Measurements from ENCODE around the gene CKS1B.

The CKS1B gene

DNA sequence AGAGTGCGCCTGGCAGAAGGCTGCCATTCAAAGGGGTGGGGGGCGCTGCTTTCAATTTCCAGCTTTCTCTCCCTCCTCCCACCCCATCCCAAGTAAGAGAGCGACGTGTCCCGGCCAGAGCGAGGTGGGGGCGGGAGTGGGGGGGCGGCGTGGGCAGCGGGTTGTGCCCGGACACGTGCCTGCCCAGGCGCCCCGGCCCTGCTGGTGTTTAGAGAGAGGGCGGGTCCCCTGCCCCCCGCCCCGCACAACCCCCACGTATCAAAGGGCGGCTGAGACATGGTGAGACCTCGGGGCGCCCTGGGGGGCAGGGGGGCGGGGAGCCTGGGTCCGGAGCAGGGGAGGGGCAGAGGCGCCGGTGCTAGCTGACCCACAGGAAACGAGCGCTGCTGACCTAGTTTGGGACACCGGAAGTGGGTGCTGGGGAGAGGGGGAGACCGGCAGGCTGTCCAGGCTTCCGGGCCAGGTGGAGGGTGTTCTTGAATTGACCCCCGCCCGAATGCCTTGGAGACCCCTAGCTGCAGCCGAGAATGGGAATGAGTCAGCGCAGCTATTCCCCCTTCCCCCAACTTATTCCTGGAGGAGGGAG lies 29.4 kb downstream of the CKS1B start:
- no peaks in the 10 kb centered on the region for H3K9me3 ChIP-seq (ENCODE audit: low read length)
- peak overlapping the region; percentile 90 for H3K4me3 ChIP-seq (ENCODE audit: low read depth, low read length, poor library complexity, severe bottlenecking)
- no peaks in the 10 kb centered on the region for H3K79me2 ChIP-seq (ENCODE audit: insufficient read depth, low read length)
- H2AFZ ChIP-seq (ENCODE audit: low read length) = no peak overlapping the region
- no peaks in the 10 kb centered on the region for H3K27me3 ChIP-seq (ENCODE audit: insufficient read depth, low read length)
- H4K20me1 ChIP-seq (ENCODE audit: insufficient read depth, low read length) = no peaks in the 10 kb centered on the region
- H3K36me3 ChIP-seq (ENCODE audit: insufficient read depth, low read length) = no peaks in the 10 kb centered on the region
- H3K4me2 ChIP-seq (ENCODE audit: low read length) = peak overlapping the region; percentile 99
- no peaks in the 10 kb centered on the region for H3K9me2 ChIP-seq (ENCODE audit: low read depth, low read length)
- peak overlapping the region; percentile 69 for H3K27ac ChIP-seq (ENCODE audit: low read depth, low read length, poor library complexity, severe bottlenecking)
- peaks cover 4% of the 10 kb centered on the region; the same call in 1 of the 2 replicates for H3F3A ChIP-seq (ENCODE audit: insufficient read depth, low read length)
- no peak for TF ChIP-seq EZH2 (IDR thresholded peaks at IDR 0.05; ENCODE audit: borderline replicate concordance, low read length)
- TF ChIP-seq, protein P1, sequence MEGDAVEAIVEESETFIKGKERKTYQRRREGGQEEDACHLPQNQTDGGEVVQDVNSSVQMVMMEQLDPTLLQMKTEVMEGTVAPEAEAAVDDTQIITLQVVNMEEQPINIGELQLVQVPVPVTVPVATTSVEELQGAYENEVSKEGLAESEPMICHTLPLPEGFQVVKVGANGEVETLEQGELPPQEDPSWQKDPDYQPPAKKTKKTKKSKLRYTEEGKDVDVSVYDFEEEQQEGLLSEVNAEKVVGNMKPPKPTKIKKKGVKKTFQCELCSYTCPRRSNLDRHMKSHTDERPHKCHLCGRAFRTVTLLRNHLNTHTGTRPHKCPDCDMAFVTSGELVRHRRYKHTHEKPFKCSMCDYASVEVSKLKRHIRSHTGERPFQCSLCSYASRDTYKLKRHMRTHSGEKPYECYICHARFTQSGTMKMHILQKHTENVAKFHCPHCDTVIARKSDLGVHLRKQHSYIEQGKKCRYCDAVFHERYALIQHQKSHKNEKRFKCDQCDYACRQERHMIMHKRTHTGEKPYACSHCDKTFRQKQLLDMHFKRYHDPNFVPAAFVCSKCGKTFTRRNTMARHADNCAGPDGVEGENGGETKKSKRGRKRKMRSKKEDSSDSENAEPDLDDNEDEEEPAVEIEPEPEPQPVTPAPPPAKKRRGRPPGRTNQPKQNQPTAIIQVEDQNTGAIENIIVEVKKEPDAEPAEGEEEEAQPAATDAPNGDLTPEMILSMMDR (IDR thresholded peaks at IDR 0.05; ENCODE audit: low read length) = no peak
- H3K9ac ChIP-seq (ENCODE audit: low read length) = peak overlapping the region; percentile 93
- H3K4me1 ChIP-seq (ENCODE audit: insufficient read depth, low read length, severe bottlenecking) = peaks cover 47% of the 10 kb centered on the region

DNA sequence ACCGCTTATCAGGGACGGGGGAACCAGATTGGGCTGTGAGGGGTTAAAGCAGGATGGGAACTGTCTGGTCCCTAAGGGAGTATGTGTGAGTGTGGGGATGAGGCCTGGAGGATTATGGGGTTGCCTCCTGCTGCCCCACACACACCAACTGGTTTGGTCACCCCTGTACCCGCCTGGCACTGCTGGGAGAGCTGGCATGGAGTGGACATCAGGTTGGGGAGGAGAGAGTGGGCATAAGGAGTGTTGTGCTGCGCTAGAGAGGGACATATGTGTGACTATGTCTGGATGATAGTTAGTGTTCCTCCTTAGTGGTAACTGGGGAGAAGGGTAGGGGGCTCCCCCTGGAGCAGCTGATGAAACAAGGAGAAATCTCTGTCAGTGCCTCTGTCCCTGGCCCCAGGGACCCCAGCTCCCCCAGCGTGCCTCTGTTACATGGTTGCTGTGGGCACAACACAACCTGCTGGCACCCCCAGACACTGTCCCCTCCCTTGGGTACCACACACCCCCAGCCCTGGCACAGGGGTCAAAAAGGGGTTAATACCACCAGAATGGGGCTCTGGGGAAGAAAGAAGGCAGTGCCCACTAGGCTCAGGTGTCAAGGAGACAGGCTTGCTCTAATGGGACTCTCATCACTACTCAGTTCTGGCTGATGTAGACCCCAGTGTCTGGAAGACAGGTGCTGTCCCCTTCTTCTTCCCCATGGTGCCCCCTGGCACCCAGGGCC lies 30.0 kb downstream of the CKS1B start:
- Histone ChIP-seq H3K4me2 (ENCODE audit: low read length) (peak overlapping the region; percentile 99), H4K20me1 (ENCODE audit: insufficient read depth, low read length) (no peaks in the 10 kb centered on the region), H3K9me2 (ENCODE audit: low read depth, low read length) (no peaks in the 10 kb centered on the region), H3K36me3 (ENCODE audit: insufficient read depth, low read length) (no peaks in the 10 kb centered on the region), H3K27ac (ENCODE audit: low read depth, low read length, poor library complexity, severe bottlenecking) (peak overlapping the region; percentile 69), H3K79me2 (ENCODE audit: insufficient read depth, low read length) (no peaks in the 10 kb centered on the region), H3K27me3 (ENCODE audit: insufficient read depth, low read length) (no peaks in the 10 kb centered on the region), H3K4me3 (ENCODE audit: low read depth, low read length, poor library complexity, severe bottlenecking) (peak overlapping the region; percentile 90), H3K4me1 (ENCODE audit: insufficient read depth, low read length, severe bottlenecking) (peaks cover 40% of the 10 kb centered on the region), H3K9me3 (ENCODE audit: low read length) (no peaks in the 10 kb centered on the region), H3K9ac (ENCODE audit: low read length) (peak overlapping the region; percentile 93; the same call in 1 of the 2 replicates), H3F3A (ENCODE audit: insufficient read depth, low read length) (peaks cover 4% of the 10 kb centered on the region; the same call in 1 of the 2 replicates), H2AFZ (ENCODE audit: low read length) (no peak overlapping the region)
- TF ChIP-seq, protein P1 (IDR thresholded peaks at IDR 0.05; ENCODE audit: low read length) = no peak

DNA sequence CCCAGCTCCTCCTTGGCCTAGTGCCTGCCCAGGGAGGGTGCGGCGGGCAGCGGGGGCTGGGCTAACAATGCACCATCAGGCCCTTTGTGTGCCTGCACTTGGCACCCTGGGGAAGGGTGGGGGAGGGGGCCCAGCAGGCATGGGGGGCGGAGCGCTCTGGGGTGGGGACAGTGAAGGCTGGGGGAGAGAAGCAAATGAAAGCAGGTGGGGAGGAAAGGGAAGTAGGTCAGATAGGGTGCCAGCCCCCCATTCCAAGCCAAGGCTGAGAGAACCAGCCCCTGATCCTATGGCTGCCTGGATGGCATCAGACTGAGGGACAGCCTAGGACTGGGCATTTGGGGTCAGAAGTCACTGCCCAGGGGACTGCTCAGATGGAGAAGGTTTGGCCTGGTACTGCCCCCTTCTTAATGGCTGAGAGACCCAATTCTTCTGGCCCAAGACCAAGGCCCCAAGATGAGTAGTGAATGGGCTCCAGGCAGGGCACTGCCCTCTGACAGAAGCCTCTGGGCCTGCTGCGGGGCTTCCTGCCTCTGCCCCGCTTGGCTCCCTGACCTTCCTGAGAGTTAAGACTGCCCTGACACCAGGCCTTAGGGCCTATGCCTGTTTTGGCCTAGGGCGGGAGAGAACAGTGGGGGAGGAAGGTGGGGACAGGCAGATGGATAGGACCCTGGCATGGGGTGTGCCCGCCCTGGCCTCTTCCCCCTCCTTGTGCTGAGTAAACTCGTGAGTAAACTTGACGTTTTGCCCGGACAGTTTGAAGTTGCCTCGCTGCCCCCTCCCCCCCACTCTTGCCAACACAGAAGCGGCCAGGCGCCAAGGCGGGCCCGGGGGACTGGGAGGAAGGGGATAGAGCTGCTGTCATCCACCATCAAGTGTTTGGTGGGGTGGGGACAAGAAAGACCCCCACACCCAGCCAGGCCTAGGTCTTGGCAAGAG lies 30.9 kb downstream of the CKS1B start:
- Histone ChIP-seq H4K20me1 (ENCODE audit: insufficient read depth, low read length) (no peaks in the 10 kb centered on the region), H2AFZ (ENCODE audit: low read length) (no peak overlapping the region), H3K27me3 (ENCODE audit: insufficient read depth, low read length) (no peaks in the 10 kb centered on the region), H3K4me2 (ENCODE audit: low read length) (peak overlapping the region; percentile 99; the same call in 1 of the 2 replicates), H3K79me2 (ENCODE audit: insufficient read depth, low read length) (no peaks in the 10 kb centered on the region), H3F3A (ENCODE audit: insufficient read depth, low read length) (peaks cover 4% of the 10 kb centered on the region; the same call in 1 of the 2 replicates), H3K4me1 (ENCODE audit: insufficient read depth, low read length, severe bottlenecking) (peaks cover 32% of the 10 kb centered on the region), H3K9me2 (ENCODE audit: low read depth, low read length) (no peaks in the 10 kb centered on the region), H3K9me3 (ENCODE audit: low read length) (no peaks in the 10 kb centered on the region), H3K36me3 (ENCODE audit: insufficient read depth, low read length) (no peaks in the 10 kb centered on the region), H3K27ac (ENCODE audit: low read depth, low read length, poor library complexity, severe bottlenecking) (peak overlapping the region; percentile 69), H3K9ac (ENCODE audit: low read length) (no peak overlapping the region), H3K4me3 (ENCODE audit: low read depth, low read length, poor library complexity, severe bottlenecking) (no peak overlapping the region)
- TF ChIP-seq, protein P1 (IDR thresholded peaks at IDR 0.05; ENCODE audit: low read length) = no peak
- TF ChIP-seq EZH2 (IDR thresholded peaks at IDR 0.05; ENCODE audit: borderline replicate concordance, low read length) = no peak
